Activated T-helper 1 cell treated with anti-CD3 and anti-CD28 coated beads, Interleukin-12 subunit alpha, Interleukin-12 subunit beta, Interleukin-2, Interleukin-4 antibody, amounts not matched to agents 30 ng/mL and 10 ng/mL and 1 ng/mL, durations not matched to agents 14 hours and 24 hours and 36 hours (primary cell): ENCODE results near the gene STPG4. TPM values are rescaled to one million over a fixed set of nuclear protein-coding genes. Genes with fewer than 3 reads are reported as not detected.
"Not testable (repeated sequence)": the region's sequence is repeated elsewhere in the genome, so short reads cannot be mapped to it uniquely, and the experiment has no call there.

ENCODE experiments used
- DNase-seq: peaks from one replicate; pipeline ENCODE4 v3.0.0; 2021; ENCODE audit warnings: low spot score
- H3K27ac Mint-ChIP-seq: one replicate; pipeline ENCODE4 v1.8.0; 2021; ENCODE audit warnings: mild to moderate bottlenecking, mixed read lengths
- H3K27me3 Mint-ChIP-seq: one replicate; pipeline ENCODE4 v1.8.0; 2022; ENCODE audit warnings: mild to moderate bottlenecking, moderate library complexity, mixed read lengths; ENCODE audit not compliant: insufficient read depth
- H3K36me3 Mint-ChIP-seq: one replicate; pipeline ENCODE4 v1.8.0; 2021; ENCODE audit warnings: low read depth, mixed read lengths
- H3K4me1 Mint-ChIP-seq: one replicate; pipeline ENCODE4 v1.8.0; 2021; ENCODE audit warnings: low read depth, mixed read lengths
- H3K4me3 Mint-ChIP-seq: one replicate; pipeline ENCODE4 v1.8.0; 2021; ENCODE audit warnings: mild to moderate bottlenecking, moderate library complexity, mixed read lengths
- H3K9me3 Mint-ChIP-seq: one replicate; pipeline ENCODE4 v1.8.0; 2021; ENCODE audit warnings: mixed read lengths
- intact Hi-C: fragments of 100-400 bp; cut with micrococcal nuclease; formaldehyde crosslinking; loops from one replicate; pipeline ENCODE4 v1.15.1; 2024
- total RNA-seq: library from RNA; stranded (reverse); gene quantifications from 2 replicates; pipeline ENCODE4 v1.2.3, GENCODE V29; 2022

Gene STPG4
- total RNA-seq, 1 donor from 2014 or later, result 0.34 TPM

- intact Hi-C loops, result no loop called here
- H3K9me3 Mint-ChIP-seq, result peaks cover 15% of the 10 kb centered on the region
- H3K36me3 Mint-ChIP-seq, result peaks cover 3% of the 10 kb centered on the region
- no peak overlapping the region for H3K27ac Mint-ChIP-seq
- H3K27me3 Mint-ChIP-seq, result peaks cover 3% of the 10 kb centered on the region
- no peak overlapping the region for H3K4me3 Mint-ChIP-seq
- H3K4me1 Mint-ChIP-seq, result no peaks in the 10 kb centered on the region
- no peak for DNase-seq
Observed at GRCh38 chr2:47134386-47135090, 20.6 kb downstream of the STPG4 start.

- intact Hi-C loops, result no loop called here
- H3K36me3 Mint-ChIP-seq, result no peaks in the 10 kb centered on the region
- no peak overlapping the region for H3K27ac Mint-ChIP-seq
- H3K4me3 Mint-ChIP-seq, result no peak overlapping the region
- H3K4me1 Mint-ChIP-seq, result no peaks in the 10 kb centered on the region
- no peak for DNase-seq
- H3K27me3 Mint-ChIP-seq, result peaks cover 3% of the 10 kb centered on the region
- H3K9me3 Mint-ChIP-seq, result peaks cover 8% of the 10 kb centered on the region
Observed at GRCh38 chr2:47133046-47133445, 22.1 kb downstream of the STPG4 start.

- DNase-seq, result no peak
- Mint-ChIP-seq H3K36me3 (no peaks in the 10 kb centered on the region), H3K4me1 (no peaks in the 10 kb centered on the region), H3K9me3 (no peaks in the 10 kb centered on the region), H3K27ac (no peak overlapping the region), H3K27me3 (peaks cover 18% of the 10 kb centered on the region), H3K4me3 (no peak overlapping the region)
- intact Hi-C loops, result no loop called here
Observed at GRCh38 chr2:47129191-47129706, 25.9 kb downstream of the STPG4 start.

GRCh38 chr2:47128705-47129104 lies 26.4 kb downstream of the STPG4 start:
- no peaks in the 10 kb centered on the region for H3K9me3 Mint-ChIP-seq
- H3K27ac Mint-ChIP-seq, result no peak overlapping the region
- peaks cover 21% of the 10 kb centered on the region for H3K27me3 Mint-ChIP-seq
- DNase-seq, result no peak
- no peaks in the 10 kb centered on the region for H3K36me3 Mint-ChIP-seq
- H3K4me1 Mint-ChIP-seq, result no peaks in the 10 kb centered on the region
- intact Hi-C loops, result no loop called here
- H3K4me3 Mint-ChIP-seq, result no peak overlapping the region

GRCh38 chr2:47127862-47128543 lies 27.1 kb downstream of the STPG4 start:
- Mint-ChIP-seq H3K9me3 (no peaks in the 10 kb centered on the region), H3K27ac (no peak overlapping the region), H3K4me3 (no peak overlapping the region), H3K36me3 (no peaks in the 10 kb centered on the region), H3K4me1 (no peaks in the 10 kb centered on the region), H3K27me3 (peaks cover 21% of the 10 kb centered on the region)
- intact Hi-C loops, result no loop called here
- DNase-seq, result no peak

- Mint-ChIP-seq H3K36me3 (no peaks in the 10 kb centered on the region), H3K27ac (no peak overlapping the region), H3K4me3 (no peak overlapping the region), H3K9me3 (no peaks in the 10 kb centered on the region), H3K27me3 (peaks cover 21% of the 10 kb centered on the region), H3K4me1 (no peaks in the 10 kb centered on the region)
- DNase-seq, result no peak
- intact Hi-C loops, result no loop called here
Observed at GRCh38 chr2:47126783-47127182, 28.3 kb downstream of the STPG4 start.

- H3K4me3 Mint-ChIP-seq, H3K27ac Mint-ChIP-seq, DNase-seq, H3K36me3 Mint-ChIP-seq, H3K4me1 Mint-ChIP-seq, H3K9me3 Mint-ChIP-seq, intact Hi-C loops: not testable (repeated sequence)
- peaks cover 29% of the 10 kb centered on the region for H3K27me3 Mint-ChIP-seq
Observed at GRCh38 chr2:47124740-47125139, 30.4 kb downstream of the STPG4 start.

- DNase-seq, H3K27ac Mint-ChIP-seq, H3K4me1 Mint-ChIP-seq, H3K36me3 Mint-ChIP-seq, H3K4me3 Mint-ChIP-seq, H3K9me3 Mint-ChIP-seq, intact Hi-C loops: not testable (repeated sequence)
- peaks cover 37% of the 10 kb centered on the region for H3K27me3 Mint-ChIP-seq
Observed at GRCh38 chr2:47120424-47120823, 34.7 kb downstream of the STPG4 start.

- no peaks in the 10 kb centered on the region for H3K9me3 Mint-ChIP-seq
- DNase-seq, result no peak
- no peak overlapping the region for H3K4me3 Mint-ChIP-seq
- intact Hi-C loops, result no loop called here
- H3K27me3 Mint-ChIP-seq, result peaks cover 27% of the 10 kb centered on the region
- H3K4me1 Mint-ChIP-seq, result no peaks in the 10 kb centered on the region
- no peak overlapping the region for H3K27ac Mint-ChIP-seq
- H3K36me3 Mint-ChIP-seq, result no peaks in the 10 kb centered on the region
Observed at GRCh38 chr2:47119001-47119400, 36.1 kb downstream of the STPG4 start.

- Mint-ChIP-seq H3K9me3 (no peaks in the 10 kb centered on the region), H3K4me3 (no peak overlapping the region), H3K27me3 (peaks cover 26% of the 10 kb centered on the region), H3K27ac (no peak overlapping the region), H3K36me3 (no peaks in the 10 kb centered on the region), H3K4me1 (no peaks in the 10 kb centered on the region)
- no peak for DNase-seq
- intact Hi-C loops, result no loop called here
Observed at GRCh38 chr2:47118581-47118980, 36.5 kb downstream of the STPG4 start.

- H3K9me3 Mint-ChIP-seq, result no peaks in the 10 kb centered on the region
- peaks cover 4% of the 10 kb centered on the region for H3K27me3 Mint-ChIP-seq
- no peak overlapping the region for H3K4me3 Mint-ChIP-seq
- no peaks in the 10 kb centered on the region for H3K4me1 Mint-ChIP-seq
- H3K27ac Mint-ChIP-seq, result no peak overlapping the region
- H3K36me3 Mint-ChIP-seq, result no peaks in the 10 kb centered on the region
- intact Hi-C loops, result no loop called here
- no peak for DNase-seq
Observed at GRCh38 chr2:47112665-47113435, 42.3 kb downstream of the STPG4 start.

GRCh38 chr2:47109680-47110079 lies 45.4 kb downstream of the STPG4 start:
- Mint-ChIP-seq H3K27me3 (no peaks in the 10 kb centered on the region), H3K27ac (no peak overlapping the region), H3K9me3 (no peaks in the 10 kb centered on the region), H3K36me3 (no peaks in the 10 kb centered on the region), H3K4me3 (no peak overlapping the region), H3K4me1 (no peaks in the 10 kb centered on the region)
- no peak for DNase-seq
- intact Hi-C loops, result no loop called here

- no peak for DNase-seq
- Mint-ChIP-seq H3K27ac (no peak overlapping the region), H3K36me3 (no peaks in the 10 kb centered on the region), H3K9me3 (no peaks in the 10 kb centered on the region), H3K27me3 (no peaks in the 10 kb centered on the region), H3K4me3 (no peak overlapping the region), H3K4me1 (no peaks in the 10 kb centered on the region)
- intact Hi-C loops, result no loop called here
Observed at GRCh38 chr2:47109007-47109375, 46.1 kb downstream of the STPG4 start.
